ENCODE measurements around the gene C2CD4B.
A peak's percentile ranks its signal among the peaks of the same experiment; 100 is the strongest.

Gene C2CD4B

DNA sequence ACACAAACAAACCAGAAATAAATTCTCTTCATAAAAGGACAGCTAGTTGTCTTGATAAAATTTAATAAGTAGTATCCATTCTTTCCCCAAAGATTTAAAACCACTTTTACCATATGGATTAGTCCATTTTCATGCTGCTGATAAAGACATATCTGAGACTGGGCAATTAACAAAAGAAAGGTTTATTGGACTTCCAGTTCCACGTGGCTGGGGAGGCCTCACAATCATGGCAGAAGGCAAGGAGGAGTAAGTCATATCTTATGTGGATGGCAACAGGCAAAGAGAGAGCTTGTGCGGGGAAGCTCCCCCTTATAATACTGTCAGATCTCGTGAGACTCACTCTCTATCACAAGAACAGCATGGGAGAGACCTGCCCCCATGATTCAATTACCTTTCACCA lies 38.7 kb downstream of the C2CD4B start:
- Histone ChIP-seq H3K4me1 (ENCODE audit: control insufficient read depth, insufficient read depth, low read length) (peaks cover 17% of the 10 kb centered on the region), H3K27me3 (ENCODE audit: control insufficient read depth, insufficient read depth, low read length) (no peaks in the 10 kb centered on the region), H3K9me3 (replicated peaks; ENCODE audit: low read length) (no peaks in the 10 kb centered on the region)

DNA sequence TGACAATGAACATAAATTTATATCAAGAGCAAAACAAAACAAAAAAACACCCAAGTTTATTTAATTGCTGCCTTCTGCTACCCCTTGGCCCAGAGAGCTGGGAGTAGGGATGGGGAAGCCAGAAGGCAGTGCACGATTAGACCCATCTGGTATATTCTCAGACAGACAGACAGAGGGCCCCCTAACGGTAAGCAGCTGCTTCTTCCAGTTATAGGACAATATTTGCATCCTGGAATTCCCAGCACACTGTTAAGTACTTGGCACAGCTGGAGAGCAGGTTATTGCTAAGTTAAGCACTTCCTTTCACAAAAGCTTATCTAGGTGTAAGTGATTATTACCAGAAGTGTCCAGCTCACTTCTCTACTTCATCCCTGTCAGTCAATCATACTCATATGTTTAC lies 39.3 kb downstream of the C2CD4B start:
- Histone ChIP-seq H3K27me3 (ENCODE audit: control insufficient read depth, insufficient read depth, low read length) (no peaks in the 10 kb centered on the region), H3K4me2 (ENCODE audit: low read length) (no peak overlapping the region), H3K9me3 (replicated peaks; ENCODE audit: low read length) (no peaks in the 10 kb centered on the region), H3K36me3 (ENCODE audit: insufficient read depth, low read length) (no peaks in the 10 kb centered on the region), H3K9ac (ENCODE audit: low read depth, low read length) (no peak overlapping the region), H3K4me3 (ENCODE audit: low read length) (no peak overlapping the region), H3K4me1 (ENCODE audit: control insufficient read depth, insufficient read depth, low read length) (peaks cover 17% of the 10 kb centered on the region)

More for the DNA sequence above, 38.7 kb downstream of the C2CD4B start:
- H3K9ac ChIP-seq (ENCODE audit: low read depth, low read length) = no peak overlapping the region
- no peak overlapping the region for H3K4me3 ChIP-seq (ENCODE audit: low read length)
- no peaks in the 10 kb centered on the region for H3K36me3 ChIP-seq (ENCODE audit: insufficient read depth, low read length)
- H3K4me2 ChIP-seq (ENCODE audit: low read length) = no peak overlapping the region

DNA sequence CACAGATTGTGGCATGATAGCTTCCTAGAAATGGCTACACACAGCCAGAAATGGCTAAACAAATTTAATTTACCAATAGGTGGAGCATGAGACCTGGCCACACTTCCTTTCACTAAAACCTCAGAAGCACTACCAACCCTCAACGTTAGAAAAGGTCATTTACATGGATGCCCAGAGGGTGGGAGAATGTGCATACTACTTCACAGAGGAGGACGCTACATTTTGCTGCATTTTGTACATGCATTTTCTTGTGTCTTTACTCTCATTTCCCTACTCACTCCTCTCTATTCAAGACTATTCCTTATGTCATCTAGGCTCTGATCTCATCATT lies 40.1 kb downstream of the C2CD4B start:
- Histone ChIP-seq H3K9ac (ENCODE audit: low read depth, low read length) (no peak overlapping the region), H3K36me3 (ENCODE audit: insufficient read depth, low read length) (no peaks in the 10 kb centered on the region), H3K4me2 (ENCODE audit: low read length) (no peak overlapping the region), H3K27me3 (ENCODE audit: control insufficient read depth, insufficient read depth, low read length) (no peaks in the 10 kb centered on the region), H3K9me3 (replicated peaks; ENCODE audit: low read length) (no peaks in the 10 kb centered on the region), H3K4me3 (ENCODE audit: low read length) (no peak overlapping the region), H3K4me1 (ENCODE audit: control insufficient read depth, insufficient read depth, low read length) (peaks cover 19% of the 10 kb centered on the region)

DNA sequence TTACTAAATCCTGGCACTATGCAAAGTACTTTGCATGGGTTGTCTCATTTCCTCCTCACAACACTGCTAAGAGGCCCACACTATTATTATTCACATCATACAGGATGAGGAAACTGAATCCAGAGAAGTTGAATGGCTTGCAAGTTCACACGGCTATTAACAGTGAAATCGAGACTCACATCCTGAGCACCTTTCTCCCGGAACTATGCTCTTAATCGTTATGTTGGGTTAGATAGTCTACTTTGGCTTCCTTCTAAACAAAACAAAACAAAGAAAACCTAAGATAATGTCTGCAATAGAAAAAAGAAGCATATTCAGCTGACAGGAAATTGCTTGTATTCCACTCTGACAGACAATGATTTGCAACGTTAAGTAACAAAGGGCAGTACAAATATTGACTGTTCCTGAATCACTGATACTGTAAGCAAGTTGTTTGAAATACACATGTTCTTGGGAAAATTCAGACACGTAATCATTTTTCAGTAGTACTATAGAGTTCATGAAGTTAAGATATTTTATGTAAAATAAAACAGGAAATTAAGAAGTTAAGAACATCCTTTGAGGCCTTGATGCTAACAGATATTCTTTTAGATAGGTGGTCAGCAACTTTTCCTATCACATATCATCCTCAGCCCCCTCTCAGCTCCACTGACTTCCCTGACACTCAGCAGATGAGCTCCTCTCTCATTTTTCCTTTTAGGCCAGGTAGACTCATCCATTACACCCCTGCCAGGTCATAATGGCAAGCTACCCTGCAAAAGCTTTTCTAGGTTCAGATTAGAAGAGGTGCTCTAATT lies 40.7 kb downstream of the C2CD4B start:
- H3K4me3 ChIP-seq (ENCODE audit: low read length) = no peak overlapping the region
- H3K9ac ChIP-seq (ENCODE audit: low read depth, low read length) = no peak overlapping the region
- H3K36me3 ChIP-seq (ENCODE audit: insufficient read depth, low read length) = no peaks in the 10 kb centered on the region
- peak overlapping the region; percentile 1 for H3K4me2 ChIP-seq (ENCODE audit: low read length)
- no peaks in the 10 kb centered on the region for H3K27me3 ChIP-seq (ENCODE audit: control insufficient read depth, insufficient read depth, low read length)
- peaks cover 24% of the 10 kb centered on the region for H3K4me1 ChIP-seq (ENCODE audit: control insufficient read depth, insufficient read depth, low read length)
- H3K9me3 ChIP-seq (replicated peaks; ENCODE audit: low read length) = no peaks in the 10 kb centered on the region

DNA sequence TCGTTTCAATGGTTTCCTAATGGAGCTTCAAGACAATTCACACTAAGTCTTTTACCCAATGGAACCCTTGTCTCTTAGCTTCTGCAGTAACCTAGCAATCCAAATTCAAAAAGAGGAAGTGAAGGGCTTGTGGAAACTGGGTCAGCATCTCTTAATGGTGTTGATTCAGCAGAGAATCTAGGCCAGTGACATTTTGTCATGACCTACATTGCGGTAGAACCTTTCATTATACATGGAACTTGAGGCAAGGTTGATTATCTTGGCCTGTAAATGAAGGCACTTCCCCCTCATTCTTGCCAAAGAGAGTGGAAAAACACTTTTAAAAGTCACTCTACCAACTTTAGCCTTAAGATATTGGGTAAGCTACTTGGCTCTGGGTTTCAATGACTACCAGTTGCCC lies 42.8 kb downstream of the C2CD4B start:
- Histone ChIP-seq H3K4me3 (ENCODE audit: low read length) (no peak overlapping the region), H3K36me3 (ENCODE audit: insufficient read depth, low read length) (no peaks in the 10 kb centered on the region), H3K27me3 (ENCODE audit: control insufficient read depth, insufficient read depth, low read length) (no peaks in the 10 kb centered on the region), H3K9me3 (replicated peaks; ENCODE audit: low read length) (no peaks in the 10 kb centered on the region), H3K4me2 (ENCODE audit: low read length) (no peak overlapping the region), H3K9ac (ENCODE audit: low read depth, low read length) (no peak overlapping the region), H3K4me1 (ENCODE audit: control insufficient read depth, insufficient read depth, low read length) (peaks cover 36% of the 10 kb centered on the region)

DNA sequence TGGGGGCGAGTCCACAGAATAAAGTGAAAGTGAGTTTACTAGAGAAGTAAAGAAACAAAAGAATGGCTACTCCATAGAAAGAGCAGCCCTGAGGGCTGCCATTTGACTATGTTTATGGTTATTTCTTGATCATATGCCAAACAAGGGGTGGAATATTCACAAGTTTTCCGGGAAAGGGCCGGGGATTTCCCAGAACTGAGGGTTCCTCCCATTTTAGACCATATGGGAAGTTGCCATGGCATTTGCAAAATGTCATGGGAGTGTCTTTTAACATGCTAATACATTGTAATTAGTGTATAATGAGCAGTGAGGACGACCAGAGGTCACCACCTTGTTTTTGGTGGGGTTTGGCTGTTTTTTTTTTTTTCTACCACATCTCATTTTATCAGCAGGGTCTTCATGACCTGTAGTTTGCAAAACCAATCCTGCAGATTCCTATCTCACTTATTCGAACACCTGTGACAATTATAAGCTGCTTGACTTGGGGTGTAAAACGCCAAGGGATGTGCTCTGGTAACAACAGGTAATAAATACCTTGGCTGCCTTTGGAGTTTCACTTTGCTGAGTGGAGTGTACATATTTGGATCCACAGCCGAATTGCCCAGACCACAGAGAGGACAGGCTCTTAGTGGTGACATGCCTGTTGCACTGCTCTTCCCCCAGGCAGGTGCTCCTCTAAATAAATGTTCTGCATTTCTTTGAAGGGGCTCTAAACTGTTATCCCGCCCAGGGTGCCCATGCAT lies 43.6 kb downstream of the C2CD4B start:
- Histone ChIP-seq H3K4me2 (ENCODE audit: low read length) (no peak overlapping the region), H3K9ac (ENCODE audit: low read depth, low read length) (no peak overlapping the region), H3K9me3 (replicated peaks; ENCODE audit: low read length) (no peaks in the 10 kb centered on the region), H3K4me1 (ENCODE audit: control insufficient read depth, insufficient read depth, low read length) (peaks cover 36% of the 10 kb centered on the region), H3K4me3 (ENCODE audit: low read length) (no peak overlapping the region), H3K36me3 (ENCODE audit: insufficient read depth, low read length) (no peaks in the 10 kb centered on the region), H3K27me3 (ENCODE audit: control insufficient read depth, insufficient read depth, low read length) (no peaks in the 10 kb centered on the region)

DNA sequence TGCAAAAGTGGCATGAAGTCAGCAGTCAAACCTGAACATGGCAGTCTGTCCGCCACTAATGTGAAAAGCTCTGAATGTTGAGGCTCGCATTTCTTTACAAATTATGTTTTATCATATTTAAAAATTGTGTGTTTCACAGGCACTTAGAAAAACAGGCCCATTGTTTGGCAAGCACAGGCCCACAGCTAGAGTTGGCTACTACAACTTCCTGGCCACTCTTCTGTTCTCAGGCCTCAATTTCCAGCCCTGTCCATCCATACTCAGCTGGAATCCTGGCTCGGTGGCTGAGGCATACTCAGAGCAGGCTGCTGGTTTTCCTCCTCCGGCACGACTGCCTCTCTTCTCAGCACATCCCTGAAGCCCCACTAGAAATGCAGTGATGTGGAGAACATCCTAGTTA lies 44.3 kb downstream of the C2CD4B start:
- H3K9ac ChIP-seq (ENCODE audit: low read depth, low read length) = no peak overlapping the region
- no peaks in the 10 kb centered on the region for H3K36me3 ChIP-seq (ENCODE audit: insufficient read depth, low read length)
- H3K9me3 ChIP-seq (replicated peaks; ENCODE audit: low read length) = no peaks in the 10 kb centered on the region
- H3K4me3 ChIP-seq (ENCODE audit: low read length) = no peak overlapping the region
- no peak overlapping the region for H3K4me2 ChIP-seq (ENCODE audit: low read length)
- no peaks in the 10 kb centered on the region for H3K27me3 ChIP-seq (ENCODE audit: control insufficient read depth, insufficient read depth, low read length)
- peaks cover 36% of the 10 kb centered on the region for H3K4me1 ChIP-seq (ENCODE audit: control insufficient read depth, insufficient read depth, low read length)

DNA sequence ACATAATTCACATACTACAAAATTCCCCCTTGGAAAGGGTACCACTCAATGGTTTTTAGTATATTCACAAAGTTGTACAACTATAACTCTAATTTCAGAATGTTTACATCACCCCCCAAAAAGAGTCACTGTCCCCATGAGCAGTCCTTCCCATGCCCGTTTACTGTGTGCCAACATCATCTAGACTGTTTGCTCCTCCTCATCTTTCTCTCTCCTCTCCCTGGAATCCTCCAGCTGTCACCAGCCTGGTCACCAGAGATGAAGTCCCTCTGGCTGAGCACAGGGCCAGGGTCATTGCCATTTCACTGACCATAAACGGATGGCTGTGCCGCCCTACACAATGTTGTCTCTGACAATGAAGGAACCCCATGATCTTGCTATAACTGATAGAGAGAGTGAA lies 45.2 kb downstream of the C2CD4B start:
- Histone ChIP-seq H3K4me3 (ENCODE audit: low read length) (no peak overlapping the region), H3K9me3 (replicated peaks; ENCODE audit: low read length) (no peaks in the 10 kb centered on the region), H3K4me1 (ENCODE audit: control insufficient read depth, insufficient read depth, low read length) (peaks cover 34% of the 10 kb centered on the region), H3K9ac (ENCODE audit: low read depth, low read length) (peak overlapping the region; percentile 53), H3K36me3 (ENCODE audit: insufficient read depth, low read length) (no peaks in the 10 kb centered on the region), H3K4me2 (ENCODE audit: low read length) (peak overlapping the region; percentile 77), H3K27me3 (ENCODE audit: control insufficient read depth, insufficient read depth, low read length) (no peaks in the 10 kb centered on the region)

DNA sequence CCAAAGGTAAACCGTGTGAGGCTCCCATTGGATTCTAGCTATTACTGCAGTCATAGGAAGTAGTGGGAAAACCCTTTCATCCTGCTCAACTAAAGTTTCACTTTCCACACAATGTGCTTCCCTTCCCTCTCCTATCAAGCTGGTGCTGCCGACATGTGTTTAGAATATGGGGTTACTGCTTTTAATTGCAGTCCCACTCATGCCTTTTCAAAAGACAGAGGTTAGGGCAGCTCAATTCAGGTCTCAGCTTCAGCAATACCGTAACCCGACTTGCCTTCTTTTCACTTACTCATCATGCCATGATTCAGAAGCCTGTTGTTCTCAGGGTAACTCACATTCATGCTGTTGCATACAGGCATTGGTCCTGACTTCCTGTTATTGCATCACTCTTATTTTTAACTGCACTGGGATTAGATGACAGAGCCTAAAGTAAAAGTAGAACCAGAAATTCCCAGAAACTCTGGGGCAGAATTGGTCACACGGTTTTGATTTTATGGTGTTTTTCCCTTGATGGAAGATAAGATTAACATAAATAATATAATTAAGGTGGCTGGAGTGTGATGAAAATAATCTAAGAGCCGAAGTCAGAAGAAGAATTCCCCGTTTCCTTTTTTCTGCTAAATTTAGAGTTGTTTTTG lies 45.7 kb downstream of the C2CD4B start:
- peak overlapping the region; percentile 46 for H3K4me3 ChIP-seq (ENCODE audit: low read length)
- peak overlapping the region; percentile 53 for H3K9ac ChIP-seq (ENCODE audit: low read depth, low read length)
- H3K27me3 ChIP-seq (ENCODE audit: control insufficient read depth, insufficient read depth, low read length) = no peaks in the 10 kb centered on the region
- H3K4me1 ChIP-seq (ENCODE audit: control insufficient read depth, insufficient read depth, low read length) = peaks cover 29% of the 10 kb centered on the region
- no peaks in the 10 kb centered on the region for H3K9me3 ChIP-seq (replicated peaks; ENCODE audit: low read length)
- H3K4me2 ChIP-seq (ENCODE audit: low read length) = peak overlapping the region; percentile 77
- no peaks in the 10 kb centered on the region for H3K36me3 ChIP-seq (ENCODE audit: insufficient read depth, low read length)

DNA sequence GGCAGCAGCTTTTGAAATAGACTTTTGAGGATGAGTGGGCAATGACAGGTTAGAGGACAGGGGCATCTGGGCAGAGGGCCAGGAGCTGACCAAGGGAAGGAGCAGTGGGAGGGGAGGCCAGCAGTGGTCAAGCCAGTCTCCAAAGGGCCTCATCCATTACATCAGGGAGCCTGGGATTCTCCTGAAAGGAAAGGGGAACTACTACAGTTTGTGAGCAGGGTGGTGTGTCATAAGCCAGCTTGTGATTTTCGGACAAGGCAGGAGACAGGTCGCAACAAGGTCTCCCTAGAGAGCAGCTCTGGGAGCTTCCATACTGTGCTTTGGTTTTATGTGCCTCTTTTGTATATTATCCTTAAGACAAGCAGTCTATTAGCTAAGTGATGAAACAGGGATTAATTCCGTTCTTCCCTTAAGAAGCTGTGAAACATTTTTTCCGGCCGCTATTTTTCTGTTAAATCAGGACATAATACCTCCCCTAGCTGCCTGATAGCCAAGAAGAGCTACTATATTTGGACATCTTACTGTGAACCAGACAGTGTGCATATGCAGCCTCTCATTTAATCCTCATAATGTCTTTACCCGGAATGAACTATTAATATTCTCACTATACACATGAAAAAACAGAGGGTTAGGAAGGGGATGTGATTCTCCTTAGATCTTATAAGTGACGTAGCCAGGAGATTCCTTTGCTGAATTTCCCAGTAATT lies 46.4 kb downstream of the C2CD4B start:
- no peaks in the 10 kb centered on the region for H3K27me3 ChIP-seq (ENCODE audit: control insufficient read depth, insufficient read depth, low read length)
- H3K4me1 ChIP-seq (ENCODE audit: control insufficient read depth, insufficient read depth, low read length) = peaks cover 23% of the 10 kb centered on the region
- peak overlapping the region; percentile 77 for H3K4me2 ChIP-seq (ENCODE audit: low read length)
- H3K36me3 ChIP-seq (ENCODE audit: insufficient read depth, low read length) = no peaks in the 10 kb centered on the region
- H3K4me3 ChIP-seq (ENCODE audit: low read length) = peak overlapping the region; percentile 46
- no peaks in the 10 kb centered on the region for H3K9me3 ChIP-seq (replicated peaks; ENCODE audit: low read length)
- H3K9ac ChIP-seq (ENCODE audit: low read depth, low read length) = peak overlapping the region; percentile 44

DNA sequence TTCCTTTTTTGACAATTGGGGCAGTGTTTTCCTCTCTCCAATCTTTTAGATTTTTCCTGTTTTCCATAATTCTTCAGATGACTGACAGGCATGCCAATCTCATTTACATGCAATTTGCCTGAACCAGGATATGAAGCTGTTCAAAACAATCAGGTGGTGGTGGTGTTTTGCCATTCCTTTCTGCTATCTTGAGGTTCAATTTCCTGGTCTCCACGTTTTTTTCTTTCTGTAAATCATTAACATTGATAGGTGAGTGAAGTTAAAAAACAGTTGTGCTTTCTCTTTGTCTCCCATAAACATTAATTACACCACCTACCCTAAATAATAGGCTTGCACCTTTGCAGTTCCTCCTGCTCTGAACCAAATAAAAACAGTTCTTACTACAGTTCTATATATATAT lies 49.2 kb downstream of the C2CD4B start:
- Histone ChIP-seq H3K4me1 (ENCODE audit: control insufficient read depth, insufficient read depth, low read length) (peaks cover 45% of the 10 kb centered on the region), H3K36me3 (ENCODE audit: insufficient read depth, low read length) (no peaks in the 10 kb centered on the region), H3K27me3 (ENCODE audit: control insufficient read depth, insufficient read depth, low read length) (no peaks in the 10 kb centered on the region), H3K4me2 (ENCODE audit: low read length) (no peak overlapping the region), H3K4me3 (ENCODE audit: low read length) (no peak overlapping the region), H3K9ac (ENCODE audit: low read depth, low read length) (no peak overlapping the region), H3K9me3 (replicated peaks; ENCODE audit: low read length) (no peaks in the 10 kb centered on the region)

Measured in skeletal muscle satellite cell (primary cell).